Activated CD4-positive, alpha-beta T cell treated with anti-CD3 and anti-CD28 coated beads, Interleukin-10, Interleukin-2, amounts not matched to agents 100 ng/mL and 50 ng/mL, durations not matched to agents 16 hours and 8 hours (primary cell): ENCODE measurements around the gene NT5DC3.

Experiments used
- DNase-seq: peaks from one replicate; pipeline ENCODE4 v3.0.0-alpha.2; 2020

NT5DC3 gene

GRCh38 chr12:103840876-103841689, at the start of gene NT5DC3:
TSS of gene NT5DC3 (minus strand) at chr12:103841234. CDS start at chr12:103841156, 78 bp downstream.
- DNase-seq = peak; percentile 91

GRCh38 chr12:103887738-103888137, 46.7 kb upstream of the NT5DC3 start:
- DNase-seq = no peak

DNA sequence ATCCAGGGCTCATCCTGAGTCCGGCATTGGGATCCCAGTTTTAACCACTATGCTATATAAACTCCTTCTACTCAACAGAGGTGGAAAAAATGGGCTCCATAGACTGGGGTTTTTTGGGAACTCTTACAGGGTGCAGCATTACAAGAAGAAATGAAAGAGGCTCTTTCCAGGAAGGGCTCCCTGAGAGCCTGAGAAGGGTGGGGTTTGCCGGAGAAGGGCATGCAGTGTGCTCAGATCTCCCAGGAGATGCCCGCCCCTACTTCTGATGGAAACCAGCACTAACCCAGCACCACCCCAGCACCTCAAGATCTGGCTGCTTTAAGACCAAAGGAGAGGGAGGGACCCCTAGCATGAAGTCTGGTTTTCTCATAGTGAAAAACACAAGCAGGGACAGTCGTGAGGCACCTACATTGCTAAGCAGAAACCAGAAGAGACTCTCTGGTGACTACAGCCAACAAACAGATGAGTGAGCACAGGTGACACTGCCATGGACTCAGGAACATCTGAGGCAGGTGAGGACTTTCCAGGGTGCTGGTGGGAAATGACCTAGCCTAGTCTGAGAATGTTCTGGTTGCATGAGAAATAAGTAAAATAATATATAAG, 45.3 kb upstream of the NT5DC3 start:
- no peak for DNase-seq

GRCh38 chr12:103884316-103884715, 43.3 kb upstream of the NT5DC3 start:
- DNase-seq = peak; percentile 37

DNA sequence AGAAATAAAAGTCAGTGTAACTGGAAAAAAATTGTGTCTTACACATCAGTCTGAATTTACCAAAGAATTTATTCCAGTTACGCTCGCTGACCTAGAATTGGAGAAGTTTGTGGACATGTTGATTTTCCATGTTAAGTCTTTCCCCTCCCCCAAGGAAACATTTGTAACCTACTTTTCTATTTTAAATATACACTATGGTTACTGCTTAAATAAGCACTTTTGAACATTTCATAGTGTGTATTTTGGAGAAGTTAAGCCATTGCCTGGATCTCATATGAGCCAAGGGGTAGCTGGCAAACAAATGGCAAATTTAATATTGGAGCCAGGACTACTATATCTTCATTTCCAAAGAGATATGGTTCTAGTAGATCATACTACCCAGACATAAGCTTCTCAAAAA, 42.9 kb upstream of the NT5DC3 start:
- no peak for DNase-seq

DNA sequence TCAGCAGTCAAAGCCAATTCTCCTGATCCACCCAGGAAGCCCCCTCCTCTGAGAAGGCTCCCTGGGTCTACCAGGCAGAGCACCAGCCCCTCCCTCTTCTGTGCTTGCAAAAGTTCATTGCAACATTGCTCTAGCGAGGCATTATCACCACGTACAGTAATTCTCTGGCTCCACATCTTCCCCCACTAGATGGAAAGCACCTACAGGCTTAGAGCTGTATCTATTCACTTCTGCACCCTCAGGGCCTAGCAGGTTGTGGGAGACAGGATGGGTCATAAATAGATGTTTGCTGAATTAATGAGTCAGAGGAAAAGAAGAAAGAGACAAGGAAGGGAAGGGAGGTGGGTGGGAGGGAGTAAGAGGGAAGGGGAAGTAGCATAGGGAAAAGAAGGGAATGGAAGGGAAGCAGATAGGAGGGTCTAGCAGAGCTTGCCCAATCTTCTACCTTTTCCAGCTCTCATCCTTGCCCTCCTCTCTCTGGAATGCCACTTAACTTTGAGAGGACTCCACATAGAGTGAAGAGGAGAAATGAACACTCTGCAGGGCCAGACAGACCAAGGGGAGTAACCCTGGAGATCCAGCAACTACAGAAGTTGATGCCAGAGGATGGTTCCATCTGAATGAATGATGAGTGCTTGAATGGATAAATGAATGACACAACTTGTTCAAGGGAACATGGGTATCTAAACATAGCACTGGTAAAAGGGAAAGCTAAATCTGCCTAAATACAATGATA, 42.0 kb upstream of the NT5DC3 start:
- no peak for DNase-seq

DNA sequence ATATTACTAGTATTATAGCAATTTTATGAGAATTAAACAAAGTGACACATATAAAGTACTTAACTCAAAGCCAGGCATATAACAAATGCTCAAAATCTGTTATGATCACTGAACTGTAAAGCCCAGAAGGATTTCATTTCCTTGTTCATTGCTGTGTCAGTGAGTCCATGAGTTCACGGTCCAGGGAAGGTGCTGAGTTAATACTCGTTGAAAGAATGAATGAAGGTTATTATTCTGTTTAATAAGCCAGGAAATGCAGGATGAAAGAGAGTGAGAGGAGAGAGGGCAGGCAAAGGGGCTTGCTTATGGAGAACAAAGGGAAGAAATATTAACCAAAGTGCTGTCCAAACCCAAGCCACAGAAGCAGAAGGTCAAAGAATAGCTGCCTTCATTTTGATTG, 40.2 kb upstream of the NT5DC3 start:
- DNase-seq = no peak

- DNase-seq = peak; percentile 38
These were observed 39.5 kb upstream of the NT5DC3 start for GRCh38 chr12:103880299-103881142.

- DNase-seq = no peak
These were observed 38.8 kb upstream of the NT5DC3 start for GRCh38 chr12:103879878-103880277.

DNA sequence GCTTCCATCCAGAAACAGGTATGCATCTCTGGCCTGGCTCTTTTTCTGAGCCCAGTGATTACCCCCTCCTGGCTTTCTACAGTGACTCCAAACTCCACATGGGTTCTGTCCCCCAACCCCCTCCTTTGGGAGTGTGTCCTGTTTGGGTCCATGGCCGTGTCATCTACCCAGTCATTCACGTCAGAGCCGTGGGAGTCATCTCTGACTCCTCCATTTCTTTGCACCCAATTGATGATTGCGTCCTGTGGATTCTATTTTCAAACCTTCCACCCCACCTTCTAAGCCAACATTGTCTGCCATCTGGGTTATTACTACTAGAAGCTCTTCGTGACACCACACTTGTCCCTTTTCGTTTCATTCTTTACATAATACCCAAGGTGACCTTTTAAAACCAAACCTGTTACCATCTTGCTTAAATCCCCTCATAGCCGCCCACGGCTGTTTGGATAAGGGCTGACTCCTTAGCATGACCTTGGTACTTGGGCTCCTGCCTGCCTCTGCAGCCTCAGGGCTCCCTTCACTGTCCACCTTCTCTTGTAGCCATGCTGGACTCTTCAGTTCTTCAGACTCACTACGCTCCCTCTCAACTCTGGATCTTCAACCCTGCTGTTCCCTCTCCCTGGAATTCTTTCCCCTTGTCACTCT, 38.1 kb upstream of the NT5DC3 start:
- no peak for DNase-seq

- DNase-seq = peak; percentile 83
These were observed 37.0 kb upstream of the NT5DC3 start for GRCh38 chr12:103877934-103878510.

DNA sequence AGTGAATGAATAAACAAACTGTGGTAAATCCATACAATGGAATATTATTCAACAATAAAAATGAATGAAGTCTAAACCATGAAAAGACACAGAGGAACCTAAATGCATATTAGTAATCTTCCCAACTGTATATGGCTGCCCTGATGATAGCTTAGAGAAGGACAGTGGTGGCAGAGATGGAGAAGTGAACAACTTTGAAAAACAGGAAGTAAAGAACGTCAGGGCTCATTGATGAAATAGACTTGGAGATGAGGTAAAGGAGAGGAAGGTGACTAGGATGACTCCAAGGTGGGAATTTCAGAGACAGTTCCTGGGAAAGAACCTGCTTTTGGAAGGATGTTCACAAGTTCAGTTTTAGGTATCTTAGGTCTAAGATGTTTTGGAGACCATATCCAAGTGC, 36.3 kb upstream of the NT5DC3 start:
- no peak for DNase-seq

DNA sequence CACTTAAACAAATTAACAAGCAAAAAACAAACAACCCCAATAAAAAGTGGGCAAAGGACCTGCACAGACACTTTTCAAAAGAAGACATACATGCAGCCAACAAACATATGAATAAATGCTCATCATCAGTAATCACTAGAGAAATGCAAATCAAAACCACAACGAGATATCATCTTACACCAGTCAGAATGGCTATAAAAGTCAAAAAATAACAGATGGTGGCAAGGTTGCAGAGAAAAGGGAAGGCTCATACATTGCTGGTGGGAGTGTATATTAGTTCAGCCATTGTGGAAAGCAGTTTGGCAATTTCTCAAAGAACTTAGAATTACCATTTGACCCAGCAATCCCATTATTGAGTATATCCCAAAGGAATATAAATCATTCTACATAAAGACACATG, 34.6 kb upstream of the NT5DC3 start:
- no peak for DNase-seq

GRCh38 chr12:103868215-103868614, 27.2 kb upstream of the NT5DC3 start:
- DNase-seq = no peak

DNA sequence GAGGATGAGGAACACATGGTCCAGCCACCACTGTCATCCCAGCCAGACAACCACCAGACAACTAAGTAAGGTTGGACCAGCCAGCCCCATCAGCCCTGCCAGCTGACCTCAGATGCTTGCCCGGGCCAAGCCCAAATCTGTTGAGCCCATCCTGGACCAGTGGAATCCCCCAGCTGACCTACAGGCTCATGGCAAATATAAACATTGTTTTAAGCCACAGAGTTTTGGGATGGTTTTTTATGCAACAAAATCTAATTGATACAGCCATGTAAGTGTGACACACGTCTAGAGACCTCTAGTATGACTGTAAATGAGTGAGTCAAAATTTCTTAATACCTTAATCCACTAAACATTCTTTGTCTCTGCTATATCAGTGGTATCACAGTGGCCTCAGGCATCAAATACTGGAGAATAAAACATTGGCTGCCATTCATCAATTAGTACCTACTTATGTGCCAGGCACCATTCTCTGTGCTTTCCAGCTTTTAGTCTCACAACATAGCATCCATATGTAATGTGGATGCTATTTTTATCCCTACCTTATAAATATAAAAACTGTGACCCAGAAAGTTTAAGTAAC, 24.2 kb upstream of the NT5DC3 start:
- no peak for DNase-seq

- no peak for DNase-seq
These were observed 23.7 kb upstream of the NT5DC3 start for GRCh38 chr12:103864710-103865109.

GRCh38 chr12:103858953-103859601, 18.0 kb upstream of the NT5DC3 start:
- DNase-seq = no peak

- no peak for DNase-seq
These were observed 17.3 kb upstream of the NT5DC3 start for GRCh38 chr12:103858335-103858734.

DNA sequence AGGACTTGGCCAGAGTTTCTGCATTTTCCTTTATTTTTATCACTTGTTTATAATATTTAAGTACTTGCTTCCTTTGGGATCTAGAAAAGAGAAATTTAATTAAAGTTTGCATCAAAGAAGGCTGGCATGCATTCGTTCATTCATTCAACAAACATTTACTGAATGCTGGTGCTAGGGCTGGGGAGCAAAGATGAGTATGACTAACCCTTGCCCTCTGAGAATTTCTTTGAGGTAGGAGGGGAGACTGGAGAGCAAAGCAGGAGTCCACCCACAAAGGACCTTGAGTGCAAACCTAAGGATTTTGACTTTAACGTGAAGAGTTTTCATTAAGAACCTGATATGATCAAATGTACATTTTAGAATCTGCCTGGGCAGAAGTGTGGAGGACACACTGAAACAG, 16.1 kb upstream of the NT5DC3 start:
- no peak for DNase-seq

- DNase-seq = no peak
These were observed 15.0 kb upstream of the NT5DC3 start for GRCh38 chr12:103855896-103856657.
